Naive thymus-derived CD4-positive, alpha-beta T cell (primary cell): ENCODE data around the gene AMIGO1. TPM values are rescaled to one million over a fixed set of nuclear protein-coding genes. Genes with fewer than 3 reads are reported as not detected.

Source experiments
- ATAC-seq: fragments of 150-1000 bp; cut with Tn5 transposase; 2 replicates; pipeline ENCODE4 v1.10.0; 2021; ENCODE audit warnings: mild to moderate bottlenecking, moderate library complexity
- CTCF ChIA-PET: fragments of 350-600 bp; sonication (Branson Sonifier 250); formaldehyde crosslinking; loops from one replicate; lab custom pipeline; 2021; ENCODE audit warnings: antibody characterized with exemption; lab: Charles Lee
- POLR2A ChIA-PET: fragments of 350-600 bp; sonication (Branson Sonifier 250); formaldehyde crosslinking; loops from one replicate; lab custom pipeline; 2021; ENCODE audit warnings: antibody characterized with exemption, inconsistent platforms; lab: Charles Lee
- DNase-seq, 9 donors: peaks; one replicate each; pipeline versions ENCODE4 v3.0.0 to v3.0.0-alpha.2; 2020 to 2022; ENCODE audit warnings: mixed read lengths in 1 of 9
- H3K27ac ChIP-seq: one replicate; pipeline ENCODE4 v1.7.0; 2013; ENCODE audit warnings: mild to moderate bottlenecking, low read depth, low read length, moderate library complexity
- H3K27me3 ChIP-seq, 2 donors: one replicate each; pipeline ENCODE4 v1.7.0; 2013; ENCODE audit warnings: low read length in 2 of 2, mild to moderate bottlenecking in 2 of 2, moderate library complexity in 2 of 2; ENCODE audit not compliant: control insufficient read depth in 2 of 2, insufficient read depth in 2 of 2
- H3K36me3 ChIP-seq, 3 experiments: 1 replicate in 2 of 3; 2 replicates in 1 of 3; pipeline ENCODE4 v1.7.0; 2013; ENCODE audit warnings: low read length in 3 of 3, mild to moderate bottlenecking in 3 of 3, moderate library complexity in 1 of 3; ENCODE audit not compliant: insufficient read depth in 3 of 3, control insufficient read depth in 2 of 3
- H3K4me1 ChIP-seq, 2 donors: one replicate each; pipeline ENCODE4 v1.7.0; 2013; ENCODE audit warnings: low read length in 2 of 2, mild to moderate bottlenecking in 2 of 2, moderate library complexity in 1 of 2; ENCODE audit not compliant: control insufficient read depth in 2 of 2, insufficient read depth in 2 of 2
- H3K4me3 ChIP-seq: 2 replicates; pipeline ENCODE4 v1.7.0; 2013; ENCODE audit warnings: mild to moderate bottlenecking, low read length
- H3K9me3 ChIP-seq, 3 experiments: 1 replicate in 2 of 3; 2 replicates in 1 of 3; pipeline ENCODE4 v1.7.0; 2013; ENCODE audit warnings: low read length in 3 of 3; ENCODE audit not compliant: control insufficient read depth in 2 of 3
- H3K27ac Mint-ChIP-seq, 9 donors: one replicate each; pipeline ENCODE4 v1.8.0; 2020 to 2022; ENCODE audit warnings: mixed read lengths in 9 of 9, mild to moderate bottlenecking in 8 of 9, moderate library complexity in 5 of 9, inconsistent platforms in 2 of 9
- H3K27me3 Mint-ChIP-seq, 5 donors: one replicate each; pipeline ENCODE4 v1.8.0; 2021 to 2022; ENCODE audit warnings: mixed read lengths in 5 of 5, mild to moderate bottlenecking in 1 of 5
- H3K36me3 Mint-ChIP-seq, 5 donors: one replicate each; pipeline ENCODE4 v1.8.0; 2020 to 2022; ENCODE audit warnings: mixed read lengths in 5 of 5, mild to moderate bottlenecking in 3 of 5, inconsistent platforms in 1 of 5
- H3K4me1 Mint-ChIP-seq, 7 donors: one replicate each; pipeline ENCODE4 v1.8.0; 2020 to 2022; ENCODE audit warnings: mixed read lengths in 7 of 7, mild to moderate bottlenecking in 3 of 7, inconsistent platforms in 1 of 7
- H3K4me3 Mint-ChIP-seq, 10 donors: one replicate each; pipeline ENCODE4 v1.8.0; 2020 to 2022; ENCODE audit warnings: mild to moderate bottlenecking in 10 of 10, mixed read lengths in 10 of 10, moderate library complexity in 6 of 10, inconsistent platforms in 2 of 10
- H3K9me3 Mint-ChIP-seq, 11 donors: one replicate each; pipeline ENCODE4 v1.8.0; 2020 to 2022; ENCODE audit warnings: mixed read lengths in 11 of 11, mild to moderate bottlenecking in 4 of 11, inconsistent platforms in 1 of 11, moderate library complexity in 1 of 11
- intact Hi-C, 2 donors: fragments of 100-400 bp; cut with micrococcal nuclease; formaldehyde crosslinking; loops; one replicate each; pipeline ENCODE4 v1.15.1; 2023
- polyA plus RNA-seq, 2 donors: library from polyadenylated mRNA; unstranded; fragments of 300-500 nt; fragmentation: Illumina TruSeq; gene quantifications; one replicate each; pipeline ENCODE4 v1.2.3, GENCODE V29; 2021
- total RNA-seq, 6 experiments: library from RNA in 5 of 6; stranded (reverse) in 5 of 6; gene quantifications; 1 replicate in 5 of 6; 2 replicates in 1 of 6; pipeline ENCODE4 v1.2.3 and lab custom pipeline; 2021 to 2026

The AMIGO1 gene
- total and polyA plus RNA-seq, 7 experiments from 2014 or later, result 2.9 to 42.2 (median 17.7) TPM

DNA sequence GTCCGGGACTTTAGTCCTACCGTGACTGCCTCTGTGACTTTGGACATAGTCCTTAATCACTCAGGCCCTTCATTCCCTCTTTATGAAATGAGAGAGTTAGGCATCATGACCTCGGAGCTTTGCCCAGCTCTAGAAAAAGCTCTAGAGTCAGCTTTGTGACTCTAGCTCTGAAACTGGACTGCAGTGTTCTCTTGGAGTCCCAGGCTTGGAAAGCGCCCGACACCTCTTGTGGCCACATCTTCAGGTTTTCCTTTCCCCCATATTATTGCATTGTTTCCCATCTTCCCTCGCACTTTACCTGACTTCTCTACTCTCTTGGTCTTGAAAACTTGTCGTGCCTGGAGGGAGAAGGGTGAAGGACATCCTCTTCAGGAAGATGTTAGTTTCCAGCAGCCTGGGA lies 12.5 kb upstream of the AMIGO1 start:
- intact Hi-C loops, result no loop called here
- Mint-ChIP-seq H3K4me1 (peaks cover 0 to 5% (median 0%) of the 10 kb centered on the region in 7 donors), H3K27ac (peak overlapping the region in 1 of 9 donors; percentile 33), H3K4me3 (no peak overlapping the region), H3K36me3 (no peaks in the 10 kb centered on the region), H3K9me3 (no peaks in the 10 kb centered on the region), H3K27me3 (peaks cover 0 to 41% (median 0%) of the 10 kb centered on the region in 5 donors)
- no peaks in the 10 kb centered on the region for H3K4me1 ChIP-seq
- DNase-seq, result no peak
- CTCF ChIA-PET, result interaction anchor here (1.0 to 2.4 kb wide), 3 partner anchors 10 to 28 kb away, joined by 6 to 8 read pairs (median 6); partner anchors contain the start of gene CYB561D1
- no peak overlapping the region for H3K27ac ChIP-seq
- H3K36me3 ChIP-seq, result no peaks in the 10 kb centered on the region
- no peak overlapping the region for H3K4me3 ChIP-seq
- H3K9me3 ChIP-seq, result no peaks in the 10 kb centered on the region
- POLR2A ChIA-PET, result interaction anchor here (15.6 kb wide), 1 partner anchor 21 kb away, joined by 520 read pairs; the partner anchor contains the start of genes AMIGO1 and CYB561D1
- no peak for ATAC-seq
- H3K27me3 ChIP-seq, result no peaks in the 10 kb centered on the region

DNA sequence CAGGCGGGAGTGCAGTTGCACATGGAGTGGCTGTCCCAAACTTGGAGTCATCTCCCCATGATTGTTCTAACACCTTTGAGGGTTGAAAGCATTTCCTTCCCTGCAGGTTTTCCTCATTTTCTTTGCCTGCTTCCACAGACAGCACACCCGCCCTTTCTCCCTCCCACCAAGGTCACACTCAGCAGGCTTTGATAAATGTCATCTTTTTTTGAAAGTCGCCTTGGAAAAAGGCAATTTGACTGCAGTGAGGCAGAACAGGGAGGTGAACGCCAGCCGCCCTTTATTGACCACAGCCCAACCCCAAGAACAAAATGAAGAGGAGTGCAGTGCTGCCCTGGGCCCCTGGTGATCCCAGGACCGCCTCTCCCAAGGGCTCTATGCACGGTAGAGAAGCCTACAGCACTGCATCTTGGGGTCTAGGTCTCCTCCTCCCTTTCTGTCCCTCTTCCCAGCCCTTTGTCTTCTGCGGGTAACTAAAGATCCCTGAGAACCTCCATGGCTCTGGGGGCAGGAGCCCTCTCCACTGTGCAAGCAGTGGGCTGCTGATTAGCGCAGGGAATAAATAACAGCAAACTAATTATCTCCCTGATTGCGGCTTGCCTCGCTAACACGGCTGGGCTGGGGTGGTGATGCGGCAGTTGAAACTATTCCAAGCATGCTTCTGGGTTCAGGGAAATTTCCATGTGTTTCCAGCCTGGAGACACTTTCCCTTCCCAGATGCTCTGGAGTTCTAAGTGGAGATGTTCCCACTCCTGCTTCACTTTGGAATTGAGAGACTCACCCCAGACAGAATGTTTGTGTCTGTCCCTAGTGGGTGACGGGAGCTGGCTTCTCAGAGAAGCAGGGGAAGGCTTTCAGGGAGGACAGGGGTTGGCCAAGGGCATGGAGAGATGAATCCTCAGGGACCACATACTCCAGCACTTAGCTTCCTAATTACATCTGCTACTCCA lies 11.8 kb upstream of the AMIGO1 start:
- H3K27me3 Mint-ChIP-seq, result peaks cover 0 to 36% (median 0%) of the 10 kb centered on the region in 5 donors
- Histone ChIP-seq H3K4me3 (no peak overlapping the region), H3K4me1 (no peaks in the 10 kb centered on the region), H3K36me3 (no peaks in the 10 kb centered on the region), H3K27ac (no peak overlapping the region), H3K9me3 (no peaks in the 10 kb centered on the region), H3K27me3 (no peaks in the 10 kb centered on the region)
- no peaks in the 10 kb centered on the region for H3K36me3 Mint-ChIP-seq
- no peaks in the 10 kb centered on the region for H3K9me3 Mint-ChIP-seq
- no peak for ATAC-seq
- H3K4me1 Mint-ChIP-seq, result peaks cover 0 to 9% (median 4%) of the 10 kb centered on the region in 7 donors
- DNase-seq, result no peak
- ChIA-PET POLR2A (interaction anchor here (15.6 to 29.8 kb wide), 2 partner anchors 21 to 27 kb away, joined by 478 to 520 read pairs; partner anchors contain the start of genes AMIGO1, ATXN7L2 and CYB561D1), CTCF (interaction anchor here (1.0 to 25.5 kb wide), 4 partner anchors 11 to 28 kb away, joined by 6 to 417 read pairs (median 18); partner anchors contain the start of genes ATXN7L2 and CYB561D1)
- no peak overlapping the region for H3K4me3 Mint-ChIP-seq
- no peak overlapping the region for H3K27ac Mint-ChIP-seq
- intact Hi-C loops, result no loop called here

DNA sequence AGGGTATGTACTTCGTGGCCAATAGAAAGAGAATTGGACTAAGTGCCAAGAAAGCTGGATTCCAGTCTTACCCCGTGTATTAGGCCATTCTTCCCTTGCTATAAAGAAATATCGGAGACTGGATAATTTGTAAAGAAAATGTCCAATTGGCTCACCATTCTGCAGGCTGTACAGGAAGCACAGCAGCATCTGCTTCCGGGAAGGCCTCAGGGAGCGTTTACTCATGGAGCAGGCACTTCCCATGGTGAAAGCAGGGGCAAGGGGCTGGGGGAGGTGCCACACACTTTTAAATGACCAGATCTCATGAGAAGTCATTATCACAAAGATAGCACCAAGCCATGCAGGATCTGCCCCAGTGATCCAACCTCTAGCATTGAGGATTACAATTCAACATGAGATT lies 7.8 kb upstream of the AMIGO1 start:
- no peak for ATAC-seq

DNA sequence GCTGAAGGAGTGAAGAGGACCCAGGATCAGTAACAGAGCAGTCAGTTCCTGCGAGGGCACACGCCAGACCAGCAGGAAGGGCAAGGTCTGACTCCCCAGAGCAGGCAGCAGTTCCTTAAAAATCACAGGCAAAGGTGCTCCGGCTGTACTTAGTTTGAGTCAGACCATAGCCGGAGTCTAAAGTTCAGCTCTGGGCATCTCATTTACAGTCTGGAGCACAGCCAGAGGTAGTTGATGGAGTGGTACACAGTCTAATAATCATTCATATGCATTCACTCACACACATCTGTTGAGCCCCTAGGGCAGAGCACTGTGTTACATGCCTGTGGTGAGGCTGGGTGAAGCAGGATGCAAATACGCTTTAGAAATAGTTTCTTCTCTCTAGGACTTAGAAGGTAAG lies 7.3 kb upstream of the AMIGO1 start:
- no peak for DNase-seq
- intact Hi-C loops, result no loop called here
- H3K36me3 Mint-ChIP-seq, result peaks cover 0 to 2% (median 0%) of the 10 kb centered on the region in 5 donors
- POLR2A ChIA-PET, result interaction anchor here (2.5 to 29.8 kb wide), 2 partner anchors 12 to 23 kb away, joined by 12 to 478 read pairs; partner anchors contain the start of genes ATXN7L2 and CYB561D1
- peaks cover 0 to 30% (median 0%) of the 10 kb centered on the region in 5 donors for H3K27me3 Mint-ChIP-seq
- H3K27ac Mint-ChIP-seq, result no peak overlapping the region
- no peaks in the 10 kb centered on the region for H3K9me3 Mint-ChIP-seq
- H3K4me1 ChIP-seq, result peaks cover 0 to under 1% of the 10 kb centered on the region in 2 donors
- no peaks in the 10 kb centered on the region for H3K27me3 ChIP-seq
- peaks cover 0 to 13% (median 6%) of the 10 kb centered on the region in 7 donors for H3K4me1 Mint-ChIP-seq
- H3K36me3 ChIP-seq, result no peaks in the 10 kb centered on the region
- no peak overlapping the region for H3K4me3 ChIP-seq
- ATAC-seq, result no peak
- no peak overlapping the region for H3K4me3 Mint-ChIP-seq
- CTCF ChIA-PET, result interaction anchor here (2.2 to 25.5 kb wide), 3 partner anchors 13 to 24 kb away, joined by 6 to 417 read pairs (median 29); partner anchors contain the start of genes ATXN7L2 and CYB561D1
- no peaks in the 10 kb centered on the region for H3K9me3 ChIP-seq
- H3K27ac ChIP-seq, result no peak overlapping the region

More for the DNA sequence above, 7.8 kb upstream of the AMIGO1 start:
- intact Hi-C loops, result no loop called here
- Mint-ChIP-seq H3K9me3 (no peaks in the 10 kb centered on the region), H3K27me3 (peaks cover 0 to 30% (median 0%) of the 10 kb centered on the region in 5 donors), H3K4me3 (no peak overlapping the region), H3K36me3 (peaks cover 0 to 2% (median 0%) of the 10 kb centered on the region in 5 donors), H3K4me1 (peaks cover 0 to 12% (median 6%) of the 10 kb centered on the region in 7 donors), H3K27ac (no peak overlapping the region)
- Histone ChIP-seq H3K27me3 (no peaks in the 10 kb centered on the region), H3K4me1 (no peaks in the 10 kb centered on the region), H3K4me3 (no peak overlapping the region), H3K9me3 (no peaks in the 10 kb centered on the region), H3K36me3 (no peaks in the 10 kb centered on the region), H3K27ac (no peak overlapping the region)
- ChIA-PET CTCF (interaction anchor here (2.2 to 25.5 kb wide), 3 partner anchors 13 to 24 kb away, joined by 6 to 417 read pairs (median 29); partner anchors contain the start of genes ATXN7L2 and CYB561D1), POLR2A (interaction anchor here (0.6 to 29.8 kb wide), 3 partner anchors 12 to 405 kb away, joined by 3 to 478 read pairs (median 12); partner anchors contain the start of genes ATXN7L2 and CYB561D1)
- no peak for DNase-seq

DNA sequence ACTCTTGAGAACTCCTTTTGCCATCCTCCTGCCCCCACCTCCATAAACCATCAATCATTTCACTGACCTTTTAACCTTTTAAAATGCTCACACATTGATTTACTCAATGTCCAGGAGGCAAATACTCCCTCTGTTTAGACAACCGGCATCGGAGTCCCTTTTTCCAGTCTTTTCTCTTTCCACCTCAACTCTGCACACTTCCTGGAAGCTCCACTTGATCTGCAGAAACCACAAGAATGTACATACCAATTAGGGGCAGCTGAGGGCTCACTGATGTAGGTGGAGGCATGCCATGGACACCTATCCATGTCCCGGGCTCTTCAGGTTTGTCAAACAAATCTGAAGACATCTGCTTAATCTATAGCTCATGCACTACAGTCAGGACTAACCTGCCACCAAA lies 5.3 kb upstream of the AMIGO1 start:
- ATAC-seq (no peak), DNase-seq (no peak)
- peaks cover 6 to 20% of the 10 kb centered on the region in 2 donors for H3K4me1 ChIP-seq
- no peak overlapping the region for H3K27ac Mint-ChIP-seq
- H3K36me3 Mint-ChIP-seq, result peaks cover 0 to 2% (median 0%) of the 10 kb centered on the region in 5 donors
- H3K4me3 ChIP-seq, result no peak overlapping the region
- intact Hi-C loops, result no loop called here
- peaks cover 0 to 38% (median 0%) of the 10 kb centered on the region in 5 donors for H3K27me3 Mint-ChIP-seq
- H3K4me1 Mint-ChIP-seq, result peaks cover 8 to 33% (median 24%) of the 10 kb centered on the region in 7 donors
- ChIA-PET CTCF (interaction anchor here (0.7 to 25.5 kb wide), 4 partner anchors 17 to 470 kb away, joined by 3 to 417 read pairs (median 16); partner anchors contain the start of genes AHCYL1, ATXN7L2 and CYB561D1), POLR2A (interaction anchor here (2.0 to 29.8 kb wide), 3 partner anchors 14 to 21 kb away, joined by 8 to 478 read pairs (median 12); partner anchors contain the start of genes ATXN7L2 and CYB561D1)
- H3K9me3 Mint-ChIP-seq, result peaks cover 0 to 2% (median 0%) of the 10 kb centered on the region in 11 donors
- H3K36me3 ChIP-seq, result no peaks in the 10 kb centered on the region
- no peak overlapping the region for H3K27ac ChIP-seq
- no peaks in the 10 kb centered on the region for H3K27me3 ChIP-seq
- no peak overlapping the region for H3K4me3 Mint-ChIP-seq
- no peaks in the 10 kb centered on the region for H3K9me3 ChIP-seq
